ENCODE data around the gene PCDHGB1.
"Not testable (repeated sequence)": the region's sequence is repeated elsewhere in the genome, so short reads cannot be mapped to it uniquely, and the experiment has no call there.

The PCDHGB1 gene

GRCh38 chr5:141351591-141351990 is 1.7 kb downstream of the PCDHGB1 start:
- no peak for DNase-seq

GRCh38 chr5:141354900-141355469 is 5.1 kb downstream of the PCDHGB1 start, which contains the start of gene PCDHGA4:
PCDHGA4 (plus strand) TSS chr5:141355021; CDS start chr5:141355108, 87 bp downstream.
- no peak for DNase-seq

GRCh38 chr5:141355641-141356040 is 5.7 kb downstream of the PCDHGB1 start:
- DNase-seq: no peak

- no peak for DNase-seq
Observed at GRCh38 chr5:141356133-141356532, 6.2 kb downstream of the PCDHGB1 start.

- no peak for DNase-seq
Observed at GRCh38 chr5:141356950-141357349, 7.1 kb downstream of the PCDHGB1 start.

- DNase-seq: no peak
Observed at GRCh38 chr5:141359790-141360426, 10.0 kb downstream of the PCDHGB1 start, which contains the start of gene PCDHGB2. PCDHGB2 (plus strand) TSS chr5:141359994; CDS start chr5:141360136, 142 bp downstream.

GRCh38 chr5:141360685-141361084 is 10.8 kb downstream of the PCDHGB1 start:
- no peak for DNase-seq

GRCh38 chr5:141362719-141363118 is 12.8 kb downstream of the PCDHGB1 start:
- DNase-seq: no peak

- DNase-seq: no peak
Observed at GRCh38 chr5:141363952-141364660, 14.2 kb downstream of the PCDHGB1 start, which contains the start of gene PCDHGA5. PCDHGA5 (plus strand) TSS chr5:141364162; CDS start chr5:141364331, 169 bp downstream.

GRCh38 chr5:141366016-141366896 is 16.4 kb downstream of the PCDHGB1 start:
- DNase-seq: no peak

GRCh38 chr5:141369994-141370848 is 20.3 kb downstream of the PCDHGB1 start, which contains the start of gene PCDHGB3:
PCDHGB3 (plus strand) TSS chr5:141370242; CDS start chr5:141370395, 153 bp downstream.
- peak; percentile 77 for DNase-seq

GRCh38 chr5:141371572-141372475 is 21.9 kb downstream of the PCDHGB1 start:
- DNase-seq: no peak

- no peak for DNase-seq
Observed at GRCh38 chr5:141373673-141374317, 23.9 kb downstream of the PCDHGB1 start, which contains the start of gene PCDHGA6. PCDHGA6 (plus strand) TSS chr5:141373891; CDS start chr5:141374084, 193 bp downstream.

- DNase-seq: no peak
Observed at GRCh38 chr5:141374627-141375026, 24.7 kb downstream of the PCDHGB1 start.

- DNase-seq: not testable (repeated sequence)
Observed at GRCh38 chr5:141375444-141376155, 25.7 kb downstream of the PCDHGB1 start.

GRCh38 chr5:141382469-141383294 is 32.8 kb downstream of the PCDHGB1 start, which contains the start of gene PCDHGA7:
PCDHGA7 (plus strand) TSS chr5:141382742; CDS start chr5:141382900, 158 bp downstream.
- DNase-seq: no peak

GRCh38 chr5:141383345-141383744 is 33.4 kb downstream of the PCDHGB1 start:
- no peak for DNase-seq
